Activated effector memory CD4-positive, alpha-beta T cell treated with Interleukin-2 at 50 U/mL for 16 hours (primary cell): Measurements from ENCODE around the gene SOWAHB.
"Not testable (repeated sequence)": the region's sequence is repeated elsewhere in the genome, so short reads cannot be mapped to it uniquely, and the experiment has no call there.

Experiments used
- DNase-seq: peaks from one replicate; pipeline ENCODE4 v3.0.0-alpha.2; 2020

The SOWAHB gene

DNA sequence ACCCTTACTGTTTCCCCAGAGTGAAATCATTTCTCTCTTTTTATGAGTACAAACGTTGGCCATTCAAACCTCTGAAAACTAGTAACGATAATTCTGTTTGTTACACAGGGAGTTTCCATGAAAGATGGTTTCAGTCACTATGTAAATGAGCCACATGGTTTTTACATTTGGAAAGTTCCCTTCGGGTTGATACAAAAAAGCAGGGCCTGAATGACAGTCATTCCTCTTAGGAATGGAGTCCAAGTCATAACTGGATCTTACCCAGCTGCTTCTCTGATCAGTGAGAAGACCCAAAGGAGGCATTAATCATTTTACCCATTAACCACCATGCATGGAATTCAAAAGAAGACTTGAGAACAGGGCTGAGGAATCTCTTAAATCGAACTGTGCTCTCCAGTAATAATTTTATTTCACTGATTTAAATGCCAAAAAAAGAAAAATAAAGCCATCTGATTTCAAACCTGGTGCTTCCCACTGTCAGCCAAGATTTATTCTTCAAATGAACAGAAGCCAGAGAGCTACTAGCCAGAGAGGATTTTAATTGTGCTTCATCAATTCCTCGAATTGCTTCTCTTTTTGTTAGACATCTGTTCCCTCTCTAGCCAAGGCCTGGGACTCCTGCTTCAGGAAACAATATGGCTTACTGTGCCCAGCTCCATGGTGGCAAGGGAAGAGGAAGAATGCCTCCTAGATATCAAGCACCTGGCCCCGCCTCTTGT is 3.2 kb downstream of the SOWAHB start:
- DNase-seq: no peak

DNA sequence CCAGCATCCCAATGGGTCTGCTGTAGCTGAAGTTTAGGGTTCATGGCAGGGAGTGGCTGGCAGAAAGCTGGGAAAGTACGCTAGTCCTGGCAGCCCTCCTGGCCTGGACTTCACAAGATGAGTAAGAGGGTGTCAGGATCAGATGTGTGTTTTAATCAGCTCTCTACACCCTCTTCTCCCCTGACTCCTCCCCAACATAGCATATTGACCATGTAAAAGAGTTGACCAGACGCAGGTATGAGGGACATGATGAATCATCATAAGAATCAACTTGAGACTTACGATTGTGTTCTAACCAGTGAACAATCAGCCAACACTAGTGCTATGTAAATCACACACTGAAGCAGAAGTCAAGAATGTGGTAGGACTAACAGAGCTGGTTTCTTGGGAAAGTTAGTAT is 5.3 kb downstream of the SOWAHB start:
- no peak for DNase-seq

DNA sequence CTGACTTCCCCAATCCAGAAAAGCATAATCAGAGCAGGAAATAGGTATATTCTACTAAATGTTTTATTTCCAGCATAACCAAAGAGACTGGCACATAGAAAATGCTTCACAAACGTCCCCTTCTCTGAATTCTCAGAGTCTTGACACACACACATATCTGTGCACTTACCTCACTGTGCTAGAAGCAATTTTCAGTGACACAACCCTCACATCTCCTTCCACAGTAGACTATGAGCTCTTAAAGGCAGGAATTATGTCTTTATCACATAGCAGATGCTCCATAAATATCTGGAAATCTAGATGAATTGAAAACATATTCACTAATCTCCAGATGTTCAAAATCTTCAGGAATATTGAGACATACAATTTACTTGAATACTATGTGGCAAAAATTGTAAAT is 5.9 kb downstream of the SOWAHB start:
- DNase-seq: no peak

DNA sequence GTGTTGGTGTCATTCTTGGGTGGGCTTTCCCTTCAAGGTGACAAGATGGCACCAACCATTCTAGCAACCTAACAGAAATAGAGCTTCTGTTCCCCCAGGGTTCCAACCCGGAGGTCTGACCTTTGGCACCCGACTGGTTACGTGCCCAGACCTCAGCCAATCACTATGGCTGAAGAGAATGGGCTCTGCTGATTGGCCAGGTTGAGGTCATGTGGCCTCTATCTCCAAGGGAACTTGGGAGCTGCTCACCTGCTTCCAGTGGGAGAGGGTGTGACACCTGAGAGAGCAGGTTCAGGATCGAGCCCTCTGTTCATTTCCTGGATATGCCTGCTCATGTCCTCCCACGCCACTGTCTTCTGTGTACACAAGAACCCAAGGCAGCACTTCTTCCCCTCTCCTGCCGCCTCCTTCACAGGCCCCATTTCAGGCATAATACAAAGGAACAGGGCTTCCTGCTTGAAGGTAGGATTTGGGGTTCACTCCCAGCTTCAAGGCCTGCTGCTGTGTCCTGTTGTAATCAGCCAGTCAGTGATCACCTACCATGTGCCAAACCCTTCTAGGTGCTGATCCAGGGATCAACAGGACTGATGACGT is 11.0 kb downstream of the SOWAHB start:
- no peak for DNase-seq

DNA sequence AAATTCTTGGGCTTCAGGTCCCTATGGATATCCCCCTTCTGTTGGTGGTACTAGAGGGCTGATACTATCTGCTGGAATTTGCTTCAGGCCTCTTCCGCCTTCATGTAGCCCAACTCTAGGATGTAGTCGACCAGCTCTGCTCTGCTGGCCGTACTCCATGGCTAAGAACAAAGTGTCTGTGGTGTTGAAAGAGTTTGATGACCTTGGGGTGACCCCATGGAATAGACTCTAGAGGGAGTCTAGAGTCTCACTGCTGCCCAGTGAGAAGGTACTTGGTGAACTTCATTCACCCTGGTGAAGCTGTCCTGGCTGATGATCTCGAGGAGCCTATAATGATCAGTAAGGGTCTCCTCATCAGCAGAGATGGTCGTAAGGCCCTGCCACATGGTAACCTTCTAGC is 11.7 kb downstream of the SOWAHB start:
- DNase-seq: no peak

DNA sequence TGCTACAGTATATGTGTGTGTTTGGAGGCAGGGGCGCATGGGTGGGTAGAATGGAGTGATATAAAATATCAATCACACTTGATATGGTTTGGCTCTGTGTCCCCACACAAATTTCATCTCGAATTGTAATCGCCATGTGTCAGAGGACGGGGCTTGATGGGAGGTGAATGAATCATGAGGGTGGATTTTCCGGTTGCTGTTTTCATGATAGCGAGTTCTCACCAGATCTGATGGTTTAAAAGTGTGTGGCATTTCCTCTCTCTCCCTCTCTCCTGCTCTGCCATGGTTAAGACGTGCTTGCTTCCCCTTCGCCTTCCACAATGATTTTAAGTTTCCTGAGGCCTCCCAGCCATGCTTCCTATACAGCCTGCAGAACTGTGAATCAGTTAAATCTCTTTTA is 14.8 kb downstream of the SOWAHB start:
- no peak for DNase-seq

DNA sequence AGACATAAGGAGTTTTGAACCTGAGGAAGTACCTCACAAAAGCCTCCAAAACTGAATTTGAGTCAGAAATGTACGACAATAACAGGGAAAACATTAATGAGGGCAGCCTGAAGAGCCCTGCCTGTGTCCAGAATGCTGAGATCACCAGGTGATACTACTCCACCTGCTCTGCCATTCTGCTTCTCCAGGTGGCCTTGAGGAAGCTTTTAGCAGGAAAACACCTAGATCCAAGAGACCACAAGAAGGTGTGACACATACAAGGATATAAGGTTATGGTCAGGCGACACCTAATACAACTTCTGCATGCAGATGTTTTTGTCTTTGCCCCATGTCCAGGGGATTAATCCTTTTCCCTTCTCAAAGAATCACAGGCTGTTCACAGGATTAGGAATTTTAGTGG is 15.3 kb downstream of the SOWAHB start:
- DNase-seq: no peak

DNA sequence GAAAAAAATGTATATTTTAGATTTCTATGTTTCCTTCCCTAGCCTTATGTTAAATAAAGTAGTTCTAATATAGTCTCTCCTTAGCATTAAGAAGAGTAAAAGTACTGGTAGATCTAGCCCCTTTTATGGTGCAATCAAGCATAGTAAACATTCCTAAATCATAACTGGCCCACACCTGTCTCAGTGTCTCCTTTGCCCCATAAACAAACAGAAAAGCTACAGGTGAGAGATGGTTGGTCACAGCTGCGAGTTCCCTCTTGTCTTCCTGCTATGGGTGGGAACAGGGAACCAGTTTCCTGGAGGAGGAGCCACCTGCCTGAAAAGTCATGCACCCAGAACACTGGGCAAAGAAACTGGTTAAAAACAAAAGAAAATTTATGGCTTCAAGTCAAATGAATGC is 16.6 kb downstream of the SOWAHB start:
- no peak for DNase-seq

DNA sequence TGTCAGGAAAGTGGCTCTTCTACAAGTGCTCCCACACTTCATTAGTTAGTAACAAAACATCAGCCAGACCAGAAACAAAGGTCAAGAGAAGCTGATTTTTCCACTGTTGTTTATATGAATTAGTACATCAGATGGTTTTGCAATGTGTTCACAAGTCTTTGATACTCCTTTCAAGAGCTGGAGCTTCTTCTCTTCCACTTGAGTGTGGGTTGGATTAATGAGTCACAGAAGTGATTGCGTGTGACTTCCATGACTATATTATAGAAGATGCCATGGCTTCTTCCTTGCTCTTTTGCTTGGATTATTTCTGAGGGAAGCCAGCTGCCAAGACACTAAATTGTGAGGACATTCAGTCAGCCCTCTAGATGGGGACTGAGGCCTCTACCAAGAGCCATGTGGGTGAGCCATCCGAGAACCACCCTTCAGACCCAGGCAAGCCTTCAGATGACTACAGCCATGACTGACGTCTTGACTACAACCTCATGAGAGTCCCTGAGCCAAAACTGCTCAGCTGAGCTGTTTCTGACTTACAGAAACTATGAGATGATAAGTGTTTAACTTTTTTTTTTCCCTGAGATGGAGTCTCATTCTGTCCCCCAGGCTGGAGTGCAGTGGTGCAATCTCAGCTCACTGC is 18.1 kb downstream of the SOWAHB start:
- no peak for DNase-seq

DNA sequence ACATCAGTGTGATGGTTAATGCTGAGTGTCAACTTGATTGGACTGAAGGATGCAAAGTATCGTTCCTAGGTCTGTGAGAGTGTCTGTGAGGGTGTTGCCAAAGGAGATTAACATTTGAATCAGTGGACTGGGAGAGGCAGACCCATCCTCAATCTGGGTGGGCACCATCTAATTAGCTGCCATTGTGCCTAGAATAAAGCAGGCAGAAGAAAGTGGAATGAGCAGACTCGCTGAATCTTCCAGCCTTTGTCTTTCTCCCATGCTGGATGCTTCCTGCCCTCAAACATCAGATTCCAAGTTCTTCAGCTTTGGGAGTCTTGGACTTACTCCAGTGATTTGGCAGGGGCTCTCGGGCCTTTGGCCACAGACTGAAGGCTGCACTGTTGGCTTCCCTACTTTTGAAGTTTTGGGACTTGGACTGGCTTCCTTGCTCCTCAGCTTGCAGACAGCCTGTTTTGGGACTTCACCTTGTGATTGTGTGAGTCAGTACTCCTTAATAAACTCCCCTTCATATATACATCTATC is 19.2 kb downstream of the SOWAHB start:
- not testable (repeated sequence) for DNase-seq

DNA sequence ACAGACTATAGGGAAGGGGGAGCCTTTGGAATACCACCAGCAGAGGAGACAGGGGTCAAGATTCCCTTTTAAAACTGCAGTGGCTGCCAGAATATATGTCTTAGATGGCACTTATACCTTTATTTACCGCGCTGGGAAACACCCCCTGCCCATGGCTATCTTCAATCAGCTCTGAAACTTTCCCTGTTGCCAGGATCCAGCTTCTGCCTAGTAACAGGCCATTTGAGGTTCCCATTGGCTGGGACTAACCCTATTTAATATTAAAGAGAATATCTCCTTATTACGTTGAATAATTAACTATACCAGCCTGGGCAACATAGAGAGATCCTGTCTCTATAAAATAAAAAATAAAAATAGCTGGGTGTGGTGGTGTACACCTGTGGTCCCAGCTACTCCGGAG is 23.8 kb downstream of the SOWAHB start:
- no peak for DNase-seq

DNA sequence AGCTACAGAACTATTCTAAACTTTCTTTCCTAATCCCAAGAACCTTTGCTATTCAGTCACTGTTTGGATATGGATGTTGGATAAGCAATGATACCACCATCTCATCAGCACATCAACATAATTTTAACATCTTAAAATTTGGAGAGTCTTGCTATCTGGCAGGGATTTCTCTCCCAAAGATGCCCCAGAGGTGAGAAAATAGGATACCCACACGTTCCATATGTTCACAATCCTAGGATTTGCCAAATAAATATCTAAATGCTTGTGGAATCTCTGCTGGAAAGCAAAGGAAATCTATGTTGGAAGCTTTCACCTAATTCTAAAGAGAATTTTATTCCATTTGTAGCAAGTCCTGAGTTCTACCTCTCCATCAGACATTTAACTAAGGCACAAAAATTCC is 24.4 kb downstream of the SOWAHB start:
- no peak for DNase-seq

DNA sequence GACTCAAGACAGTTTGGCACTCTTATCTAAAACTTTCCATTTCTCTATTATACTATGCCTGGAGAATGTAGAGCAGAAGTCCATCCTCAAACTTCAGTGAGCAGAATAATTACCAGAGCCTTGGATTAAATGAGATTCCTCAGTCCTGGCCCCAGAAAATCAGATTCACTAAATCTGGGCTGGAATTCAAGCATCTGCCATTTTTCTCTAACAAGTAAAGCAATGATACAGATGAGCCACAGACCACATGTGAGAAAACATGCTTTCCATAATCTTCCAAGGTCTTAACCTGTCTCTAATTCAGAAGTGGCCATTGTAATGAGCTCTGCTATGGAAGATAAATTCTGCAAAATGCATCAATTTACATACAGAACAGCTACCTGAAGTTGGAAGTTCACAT is 25.4 kb downstream of the SOWAHB start:
- DNase-seq: no peak

DNA sequence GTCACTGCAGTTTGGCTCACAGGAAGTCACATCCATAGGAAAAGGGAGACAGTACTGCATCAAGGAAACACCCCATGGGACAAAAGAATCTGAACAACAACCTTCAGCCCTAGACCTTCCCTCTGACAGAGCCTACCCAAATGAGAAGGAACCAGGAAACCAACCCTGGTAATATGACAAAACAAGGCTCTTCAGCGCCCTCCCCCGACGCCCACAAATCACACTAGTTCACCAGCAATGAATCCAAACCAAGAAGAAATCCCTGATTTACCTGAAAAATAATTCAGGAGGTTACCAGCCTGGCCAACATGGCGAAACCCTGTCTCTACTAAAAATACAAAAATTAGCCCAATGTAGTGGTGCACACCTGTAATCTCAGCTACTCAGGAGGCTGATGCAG is 29.2 kb downstream of the SOWAHB start:
- not testable (repeated sequence) for DNase-seq

DNA sequence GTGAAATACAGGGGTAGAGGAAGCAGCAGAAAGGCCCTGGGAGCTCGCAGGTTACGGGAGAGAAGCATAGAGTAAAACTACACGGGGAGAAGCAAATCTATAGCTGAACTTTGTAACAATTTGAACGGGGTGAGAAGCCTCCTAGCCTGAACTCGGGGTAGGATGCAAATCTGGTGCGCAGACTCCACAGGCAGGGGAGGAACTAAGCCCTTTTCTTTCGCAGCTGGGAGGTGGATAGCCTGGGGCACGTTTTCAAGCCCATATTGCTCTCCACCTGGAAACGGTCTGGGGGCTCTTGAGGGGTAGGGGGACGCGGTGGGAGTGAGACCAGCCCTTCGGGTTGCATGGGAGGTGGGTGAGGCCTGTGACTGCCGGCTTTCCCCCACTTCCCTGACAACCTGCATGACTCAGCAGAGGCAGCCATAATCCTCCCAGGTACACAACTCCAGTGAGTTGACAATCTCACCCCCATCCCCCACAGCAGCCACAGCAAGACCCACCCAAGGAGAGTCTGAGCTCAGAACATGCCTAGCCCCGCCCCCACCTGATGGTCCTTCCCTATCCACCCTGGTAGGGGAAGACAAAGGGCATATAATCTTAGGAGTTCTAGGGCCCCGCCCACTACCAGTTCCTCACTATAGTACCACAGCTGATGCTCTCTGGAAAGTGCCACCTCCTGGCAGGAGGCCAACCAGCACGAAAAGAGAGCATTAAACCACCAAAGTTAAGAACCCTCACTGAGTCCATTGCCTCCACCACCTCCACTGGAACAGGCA is 29.9 kb downstream of the SOWAHB start:
- no peak for DNase-seq

DNA sequence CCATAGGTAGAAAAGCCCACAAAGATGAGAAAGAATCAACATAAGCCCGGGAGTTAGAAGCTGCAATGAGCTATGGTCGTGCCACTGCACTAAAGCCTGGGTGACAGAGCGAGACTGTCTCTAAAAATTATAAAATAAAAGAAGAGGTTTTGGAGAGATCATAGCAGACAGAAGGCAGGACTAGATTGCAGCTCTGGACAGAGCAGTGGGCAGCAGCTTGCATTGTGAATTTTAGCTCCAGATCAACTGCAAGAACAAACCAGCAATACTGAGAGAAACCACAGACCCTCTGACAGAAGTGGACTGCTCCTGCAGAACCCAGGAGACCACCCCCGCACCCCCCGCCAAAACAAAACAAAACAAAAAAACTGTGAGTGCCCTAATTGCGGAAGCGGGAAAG is 30.6 kb downstream of the SOWAHB start:
- DNase-seq: no peak

DNA sequence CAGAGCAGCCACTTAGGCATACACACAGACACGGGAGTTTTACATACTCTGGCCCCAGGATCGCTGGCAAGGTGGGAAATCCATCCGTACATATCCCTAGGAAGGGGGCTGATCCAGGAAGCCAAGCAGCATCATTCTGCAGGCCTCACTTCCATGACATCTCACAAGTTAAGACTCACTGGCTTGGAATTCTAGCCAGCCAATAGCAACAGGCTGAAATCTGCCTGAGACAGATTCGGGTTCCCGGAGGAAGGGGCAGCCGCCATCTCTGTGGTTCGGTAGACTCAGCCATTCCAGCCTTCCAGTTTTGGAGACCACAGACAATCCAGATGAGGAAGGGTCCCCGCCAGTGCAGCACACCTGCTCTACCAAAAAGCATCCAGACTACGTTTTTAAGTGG is 31.3 kb downstream of the SOWAHB start:
- DNase-seq: no peak

DNA sequence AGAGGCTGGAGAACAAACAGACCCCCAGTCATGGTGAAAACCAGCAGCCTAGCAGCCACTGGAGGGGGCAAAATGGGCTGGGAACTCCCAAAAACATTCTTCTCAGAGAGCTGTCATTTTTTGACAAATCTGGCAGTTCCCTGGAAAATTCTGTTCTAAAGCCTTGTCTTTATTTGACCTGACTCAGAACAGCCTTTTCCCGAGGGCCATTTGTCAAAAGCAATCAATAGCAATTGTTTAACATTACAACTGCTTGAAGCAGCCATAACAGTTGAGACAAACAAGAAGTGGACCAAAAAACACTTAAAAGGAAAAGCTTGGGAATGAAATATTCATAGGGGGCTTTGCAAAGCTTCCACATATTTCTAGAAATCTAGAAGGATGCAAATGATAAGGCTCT is 39.6 kb downstream of the SOWAHB start:
- no peak for DNase-seq

DNA sequence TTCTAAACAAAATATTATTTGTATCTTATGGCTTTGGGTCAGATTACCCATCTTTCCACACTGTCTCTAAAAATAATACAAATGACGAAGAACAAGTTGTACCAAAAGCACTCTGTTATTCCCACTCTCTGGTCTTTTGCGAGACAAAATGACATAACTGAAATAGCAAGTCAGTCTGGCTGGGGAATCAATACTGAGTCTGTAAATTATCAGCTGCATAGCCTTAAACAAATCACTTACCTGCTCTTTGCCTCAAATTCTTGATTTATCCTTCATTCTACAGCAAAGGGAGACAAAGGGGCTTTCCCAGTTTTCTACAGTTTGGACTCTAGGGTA is 40.9 kb downstream of the SOWAHB start:
- no peak for DNase-seq

DNA sequence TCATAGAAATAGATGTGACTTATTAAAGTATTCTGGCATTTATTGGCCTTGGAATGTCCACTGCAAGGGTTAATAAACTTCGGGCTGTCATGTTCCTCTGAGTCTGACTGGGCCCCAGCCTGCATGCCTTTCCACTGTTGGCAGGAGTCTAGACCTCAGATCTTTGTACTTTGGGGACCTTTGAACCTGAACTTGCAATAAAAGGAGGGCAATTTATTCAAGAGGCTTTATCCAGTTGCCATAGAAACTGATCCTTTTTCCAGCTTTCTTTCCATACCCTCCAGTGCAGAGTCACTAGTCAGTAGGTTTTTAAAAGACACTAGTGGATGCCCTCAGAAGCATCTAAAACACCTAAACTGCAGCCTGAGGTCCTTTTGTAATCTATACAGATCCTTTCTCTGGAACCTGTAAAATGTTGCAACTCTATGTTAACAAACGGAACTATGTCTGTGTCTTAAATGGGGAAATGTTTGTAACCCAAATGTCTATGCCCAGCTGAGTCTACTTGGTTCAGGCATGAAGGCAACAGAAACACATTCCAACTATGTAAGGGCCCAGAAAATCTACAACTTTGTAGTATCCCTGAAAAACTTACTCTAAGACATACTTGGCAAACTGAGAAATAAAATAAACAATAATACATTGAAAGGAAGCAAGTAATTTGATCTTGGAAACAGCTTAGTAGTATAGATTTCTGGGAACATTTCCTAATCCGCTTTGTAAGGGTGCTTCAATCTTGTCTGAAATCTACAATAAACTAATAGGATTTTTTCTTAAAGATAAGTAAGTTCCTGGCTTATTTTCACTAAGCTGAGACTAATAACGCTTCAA is 41.5 kb downstream of the SOWAHB start:
- no peak for DNase-seq

DNA sequence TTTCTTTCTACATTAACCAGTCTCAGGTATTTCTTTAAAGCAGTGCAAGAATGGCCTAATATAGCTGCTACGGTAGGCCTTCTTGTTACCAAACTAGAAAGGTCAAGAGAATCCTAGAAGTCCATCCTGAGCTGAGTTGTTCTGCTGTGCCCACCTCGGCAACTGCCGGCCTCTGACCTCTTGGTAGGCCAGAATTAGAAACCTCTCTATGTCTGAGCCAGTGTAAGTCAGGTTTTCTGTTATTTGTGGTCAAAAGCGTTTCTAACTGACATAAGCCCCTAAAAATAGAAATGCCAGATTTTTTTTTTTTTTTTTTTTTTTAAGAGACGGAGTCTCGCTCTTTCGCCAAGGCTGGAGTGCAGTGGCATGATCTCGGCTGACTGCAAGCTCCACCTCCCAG is 43.1 kb downstream of the SOWAHB start:
- DNase-seq: no peak

DNA sequence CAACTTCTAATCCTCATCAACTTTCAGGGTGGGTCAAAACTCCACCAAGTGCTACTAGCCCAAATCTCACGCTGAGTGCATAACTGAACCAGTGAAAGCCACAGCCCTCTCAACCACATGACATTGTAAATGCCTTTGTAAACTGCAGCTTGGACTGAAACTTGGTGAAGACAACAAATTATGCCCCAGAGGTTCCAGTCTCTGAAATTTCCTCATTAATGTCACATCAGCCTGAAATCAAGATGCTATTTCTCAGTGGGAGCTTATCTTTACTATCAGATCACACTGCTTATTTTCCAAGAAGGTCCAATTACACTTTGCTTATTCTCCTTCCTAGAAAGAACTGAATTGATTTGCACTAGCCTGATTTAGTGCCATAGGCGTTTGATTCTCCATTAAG is 46.6 kb downstream of the SOWAHB start:
- no peak for DNase-seq

DNA sequence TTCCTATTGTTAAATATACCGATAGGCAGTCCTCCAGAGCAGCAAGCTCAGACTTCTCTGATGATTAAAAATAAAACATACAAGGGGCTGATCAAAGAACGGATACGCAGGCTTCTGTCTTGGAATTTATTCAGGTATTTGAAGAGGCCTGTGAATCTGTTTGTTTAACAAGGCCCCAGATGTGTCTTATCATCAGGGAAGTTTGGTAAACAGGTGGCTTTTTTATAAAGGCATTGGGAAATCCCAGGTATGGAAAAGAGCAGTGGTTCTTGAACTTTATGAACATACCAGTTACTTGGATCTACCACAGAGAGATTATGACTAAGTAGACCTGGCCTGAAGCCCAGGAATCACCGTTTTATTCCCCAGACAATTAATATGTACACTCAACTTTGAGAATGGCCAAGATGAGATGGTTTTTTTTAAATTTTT is 47.9 kb downstream of the SOWAHB start:
- DNase-seq: no peak
